GM18505 (cell line): Measurements from ENCODE around the gene ZBTB18.
"Not testable (repeated sequence)": the region's sequence is repeated elsewhere in the genome, so short reads cannot be mapped to it uniquely, and the experiment has no call there.

Experiments
- ATAC-seq: cut with Tn5 transposase; IDR thresholded peaks from one replicate; pipeline ENCODE4 v1.9.1; 2021; ENCODE audit not compliant: unreplicated experiment
- POLR2A ChIP-seq: IDR thresholded peaks from 4 replicates; pipeline ENCODE4 v1.6.1; 2011; ENCODE audit warnings: borderline replicate concordance; ENCODE audit not compliant: insufficient read depth, insufficient read length; ENCODE audit errors: extremely low read depth

ZBTB18 gene

GRCh38 chr1:244027491-244028145 is 23.5 kb upstream of the ZBTB18 start:
- no peak for ATAC-seq

GRCh38 chr1:244028701-244029100 is 22.4 kb upstream of the ZBTB18 start:
- no peak for TF ChIP-seq POLR2A
- ATAC-seq = no peak

More at GRCh38 chr1:244027491-244028145, 23.5 kb upstream of the ZBTB18 start:
- no peak for TF ChIP-seq POLR2A

GRCh38 chr1:244029124-244029523 is 22.0 kb upstream of the ZBTB18 start:
- no peak for TF ChIP-seq POLR2A
- ATAC-seq = no peak

- no peak for ATAC-seq
- no peak for TF ChIP-seq POLR2A
Measured at GRCh38 chr1:244030481-244031040, 20.5 kb upstream of the ZBTB18 start.

- no peak for TF ChIP-seq POLR2A
- no peak for ATAC-seq
Measured at GRCh38 chr1:244035358-244035757, 15.7 kb upstream of the ZBTB18 start.

- no peak for TF ChIP-seq POLR2A
- no peak for ATAC-seq
Measured at GRCh38 chr1:244037252-244037651, 13.8 kb upstream of the ZBTB18 start.

GRCh38 chr1:244041466-244042120 is 9.5 kb upstream of the ZBTB18 start:
- ATAC-seq = no peak
- no peak for TF ChIP-seq POLR2A

GRCh38 chr1:244042293-244042692 is 8.8 kb upstream of the ZBTB18 start:
- TF ChIP-seq POLR2A = no peak
- ATAC-seq = no peak

GRCh38 chr1:244044423-244044822 is 6.7 kb upstream of the ZBTB18 start:
- TF ChIP-seq POLR2A = no peak
- ATAC-seq = no peak

- not testable (repeated sequence) for ATAC-seq
Measured at GRCh38 chr1:244046254-244046653, 4.8 kb upstream of the ZBTB18 start.

GRCh38 chr1:244046907-244047611 is 4.0 kb upstream of the ZBTB18 start:
- TF ChIP-seq POLR2A = no peak
- ATAC-seq = no peak

GRCh38 chr1:244047621-244048255 is 3.3 kb upstream of the ZBTB18 start:
- TF ChIP-seq POLR2A = peak; percentile 94
- peak; percentile 66 for ATAC-seq
